Measurements from ENCODE around the gene FCHSD2.
"Not testable (repeated sequence)": the region's sequence is repeated elsewhere in the genome, so short reads cannot be mapped to it uniquely, and the experiment has no call there.

DNA sequence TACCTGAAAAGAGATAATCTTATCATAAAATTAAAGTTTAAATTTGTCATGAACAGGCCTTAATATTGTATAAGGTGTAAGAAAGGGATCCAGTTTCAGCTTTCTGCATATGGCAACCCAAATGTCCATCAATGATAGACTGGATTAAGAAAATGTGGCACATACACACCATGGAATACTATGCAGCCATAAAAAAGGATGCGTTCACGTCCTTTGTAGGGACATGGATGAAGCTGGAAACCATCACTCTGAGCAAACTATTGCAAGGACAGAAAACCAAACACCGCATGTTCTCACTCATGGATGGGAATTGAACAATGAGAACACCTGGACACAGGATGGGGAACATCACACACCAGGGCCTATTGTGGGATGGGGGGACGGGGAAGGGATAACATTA is 18.2 kb downstream of the FCHSD2 start:
- TF ChIP-seq ZFP41 (CRISPR knock-in tag; IDR thresholded peaks at IDR 0.05; ENCODE audit: borderline replicate concordance); HDAC6 (IDR thresholded peaks at IDR 0.05; ENCODE audit: low read depth, low read length); TARDBP (CRISPR knock-in tag; IDR thresholded peaks at IDR 0.05); PHF8 (CRISPR knock-in tag; IDR thresholded peaks at IDR 0.05): not testable (repeated sequence)
- TF ChIP-seq, protein P1, sequence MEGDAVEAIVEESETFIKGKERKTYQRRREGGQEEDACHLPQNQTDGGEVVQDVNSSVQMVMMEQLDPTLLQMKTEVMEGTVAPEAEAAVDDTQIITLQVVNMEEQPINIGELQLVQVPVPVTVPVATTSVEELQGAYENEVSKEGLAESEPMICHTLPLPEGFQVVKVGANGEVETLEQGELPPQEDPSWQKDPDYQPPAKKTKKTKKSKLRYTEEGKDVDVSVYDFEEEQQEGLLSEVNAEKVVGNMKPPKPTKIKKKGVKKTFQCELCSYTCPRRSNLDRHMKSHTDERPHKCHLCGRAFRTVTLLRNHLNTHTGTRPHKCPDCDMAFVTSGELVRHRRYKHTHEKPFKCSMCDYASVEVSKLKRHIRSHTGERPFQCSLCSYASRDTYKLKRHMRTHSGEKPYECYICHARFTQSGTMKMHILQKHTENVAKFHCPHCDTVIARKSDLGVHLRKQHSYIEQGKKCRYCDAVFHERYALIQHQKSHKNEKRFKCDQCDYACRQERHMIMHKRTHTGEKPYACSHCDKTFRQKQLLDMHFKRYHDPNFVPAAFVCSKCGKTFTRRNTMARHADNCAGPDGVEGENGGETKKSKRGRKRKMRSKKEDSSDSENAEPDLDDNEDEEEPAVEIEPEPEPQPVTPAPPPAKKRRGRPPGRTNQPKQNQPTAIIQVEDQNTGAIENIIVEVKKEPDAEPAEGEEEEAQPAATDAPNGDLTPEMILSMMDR (CRISPR knock-in tag; IDR thresholded peaks at IDR 0.05) = not testable (repeated sequence)
- TF ChIP-seq, protein P2, sequence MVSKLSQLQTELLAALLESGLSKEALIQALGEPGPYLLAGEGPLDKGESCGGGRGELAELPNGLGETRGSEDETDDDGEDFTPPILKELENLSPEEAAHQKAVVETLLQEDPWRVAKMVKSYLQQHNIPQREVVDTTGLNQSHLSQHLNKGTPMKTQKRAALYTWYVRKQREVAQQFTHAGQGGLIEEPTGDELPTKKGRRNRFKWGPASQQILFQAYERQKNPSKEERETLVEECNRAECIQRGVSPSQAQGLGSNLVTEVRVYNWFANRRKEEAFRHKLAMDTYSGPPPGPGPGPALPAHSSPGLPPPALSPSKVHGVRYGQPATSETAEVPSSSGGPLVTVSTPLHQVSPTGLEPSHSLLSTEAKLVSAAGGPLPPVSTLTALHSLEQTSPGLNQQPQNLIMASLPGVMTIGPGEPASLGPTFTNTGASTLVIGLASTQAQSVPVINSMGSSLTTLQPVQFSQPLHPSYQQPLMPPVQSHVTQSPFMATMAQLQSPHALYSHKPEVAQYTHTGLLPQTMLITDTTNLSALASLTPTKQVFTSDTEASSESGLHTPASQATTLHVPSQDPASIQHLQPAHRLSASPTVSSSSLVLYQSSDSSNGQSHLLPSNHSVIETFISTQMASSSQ (IDR thresholded peaks at IDR 0.05; ENCODE audit: low read depth) = not testable (repeated sequence)
- TF ChIP-seq, protein P2 (CRISPR knock-in tag; IDR thresholded peaks at IDR 0.05; ENCODE audit: borderline replicate concordance) = not testable (repeated sequence)
- TF ChIP-seq, protein P3, sequence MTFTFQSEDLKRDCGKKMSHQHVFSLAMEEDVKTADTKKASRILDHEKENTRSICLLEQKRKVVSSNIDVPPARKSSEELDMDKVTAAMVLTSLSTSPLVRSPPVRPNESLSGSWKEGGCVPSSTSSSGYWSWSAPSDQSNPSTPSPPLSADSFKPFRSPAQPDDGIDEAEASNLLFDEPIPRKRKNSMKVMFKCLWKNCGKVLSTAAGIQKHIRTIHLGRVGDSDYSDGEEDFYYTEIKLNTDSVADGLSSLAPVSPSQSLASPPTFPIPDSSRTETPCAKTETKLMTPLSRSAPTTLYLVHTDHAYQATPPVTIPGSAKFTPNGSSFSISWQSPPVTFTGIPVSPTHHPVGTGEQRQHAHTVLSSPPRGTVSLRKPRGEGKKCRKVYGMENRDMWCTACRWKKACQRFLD (CRISPR knock-in tag; IDR thresholded peaks at IDR 0.05; ENCODE audit: borderline replicate concordance) = not testable (repeated sequence)
- TF ChIP-seq, protein P4, sequence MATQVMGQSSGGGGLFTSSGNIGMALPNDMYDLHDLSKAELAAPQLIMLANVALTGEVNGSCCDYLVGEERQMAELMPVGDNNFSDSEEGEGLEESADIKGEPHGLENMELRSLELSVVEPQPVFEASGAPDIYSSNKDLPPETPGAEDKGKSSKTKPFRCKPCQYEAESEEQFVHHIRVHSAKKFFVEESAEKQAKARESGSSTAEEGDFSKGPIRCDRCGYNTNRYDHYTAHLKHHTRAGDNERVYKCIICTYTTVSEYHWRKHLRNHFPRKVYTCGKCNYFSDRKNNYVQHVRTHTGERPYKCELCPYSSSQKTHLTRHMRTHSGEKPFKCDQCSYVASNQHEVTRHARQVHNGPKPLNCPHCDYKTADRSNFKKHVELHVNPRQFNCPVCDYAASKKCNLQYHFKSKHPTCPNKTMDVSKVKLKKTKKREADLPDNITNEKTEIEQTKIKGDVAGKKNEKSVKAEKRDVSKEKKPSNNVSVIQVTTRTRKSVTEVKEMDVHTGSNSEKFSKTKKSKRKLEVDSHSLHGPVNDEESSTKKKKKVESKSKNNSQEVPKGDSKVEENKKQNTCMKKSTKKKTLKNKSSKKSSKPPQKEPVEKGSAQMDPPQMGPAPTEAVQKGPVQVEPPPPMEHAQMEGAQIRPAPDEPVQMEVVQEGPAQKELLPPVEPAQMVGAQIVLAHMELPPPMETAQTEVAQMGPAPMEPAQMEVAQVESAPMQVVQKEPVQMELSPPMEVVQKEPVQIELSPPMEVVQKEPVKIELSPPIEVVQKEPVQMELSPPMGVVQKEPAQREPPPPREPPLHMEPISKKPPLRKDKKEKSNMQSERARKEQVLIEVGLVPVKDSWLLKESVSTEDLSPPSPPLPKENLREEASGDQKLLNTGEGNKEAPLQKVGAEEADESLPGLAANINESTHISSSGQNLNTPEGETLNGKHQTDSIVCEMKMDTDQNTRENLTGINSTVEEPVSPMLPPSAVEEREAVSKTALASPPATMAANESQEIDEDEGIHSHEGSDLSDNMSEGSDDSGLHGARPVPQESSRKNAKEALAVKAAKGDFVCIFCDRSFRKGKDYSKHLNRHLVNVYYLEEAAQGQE (IDR thresholded peaks at IDR 0.05; ENCODE audit: borderline replicate concordance in 1 of 2, low read depth in 1 of 2, low read length in 2 of 2) = not testable (repeated sequence)
